Liver (tissue), 9 donors: Measurements from ENCODE around the gene ZFP36L1. TPM values are rescaled to one million over a fixed set of nuclear protein-coding genes. Genes with fewer than 3 reads are reported as not detected.

ENCODE experiments used
- DNase-seq: peaks from one replicate; pipeline ENCODE4 v3.0.0-alpha.2; 2017; ENCODE audit warnings: low spot score
- H3K27ac ChIP-seq, 2 donors: one replicate each; pipeline ENCODE4 v1.7.0; 2013; ENCODE audit warnings: inconsistent platforms in 2 of 2, low read length in 2 of 2, control low read depth in 1 of 2, low read depth in 1 of 2, mild to moderate bottlenecking in 1 of 2
- H3K27me3 ChIP-seq, 4 donors: one replicate each; pipeline versions ENCODE4 v1.6.1 to v1.7.0; 2013; ENCODE audit warnings: low read length in 3 of 4, inconsistent platforms in 1 of 4, mild to moderate bottlenecking in 1 of 4, moderate library complexity in 1 of 4; ENCODE audit not compliant: control insufficient read depth in 4 of 4, insufficient read depth in 4 of 4
- H3K36me3 ChIP-seq, 4 donors: one replicate each; pipeline versions ENCODE4 v1.6.1 to v1.7.0; 2013; ENCODE audit warnings: low read length in 3 of 4, mild to moderate bottlenecking in 3 of 4, low read depth in 1 of 4, moderate library complexity in 1 of 4; ENCODE audit not compliant: control insufficient read depth in 4 of 4, insufficient read depth in 3 of 4
- H3K4me1 ChIP-seq, 4 donors: one replicate each; pipeline versions ENCODE4 v1.6.1 to v1.7.0; 2013; ENCODE audit warnings: low read length in 3 of 4, mild to moderate bottlenecking in 3 of 4, moderate library complexity in 1 of 4; ENCODE audit not compliant: control insufficient read depth in 4 of 4, insufficient read depth in 4 of 4
- H3K4me3 ChIP-seq, 3 donors: one replicate each; pipeline versions ENCODE4 v1.6.1 to v1.7.0; 2013; ENCODE audit warnings: low read length in 3 of 3, control low read depth in 1 of 3, low read depth in 1 of 3, mild to moderate bottlenecking in 1 of 3
- H3K9ac ChIP-seq, 2 donors: one replicate each; pipeline ENCODE4 v1.7.0; 2013; ENCODE audit warnings: low read length in 2 of 2, mild to moderate bottlenecking in 2 of 2, moderate library complexity in 2 of 2, control low read depth in 1 of 2, low read depth in 1 of 2
- H3K9me3 ChIP-seq, 4 donors: one replicate each; pipeline versions ENCODE4 v1.6.1 to v1.7.0; 2013; ENCODE audit warnings: low read length in 3 of 4; ENCODE audit not compliant: control insufficient read depth in 4 of 4
- ATF3 ChIP-seq: IDR thresholded peaks from 2 replicates; pipeline ENCODE4 v1.6.1; 2016; ENCODE audit warnings: antibody characterized with exemption
- CTCF ChIP-seq: fragments of 150-350 bp; IDR thresholded peaks from 2 replicates; pipeline ENCODE4 v1.5.1; 2017; ENCODE audit warnings: improper control_type of control experiment, low read depth, low read length; ENCODE audit not compliant: missing input control
- EGR1 ChIP-seq, 2 donors: IDR thresholded peaks; 2 replicates each; pipeline ENCODE4 v1.6.1; 2016 to 2018; ENCODE audit warnings: antibody characterized with exemption in 2 of 2, low read depth in 2 of 2
- FOXA1 ChIP-seq: IDR thresholded peaks from 2 replicates; pipeline ENCODE4 v1.6.1; 2016; ENCODE audit warnings: antibody characterized with exemption
- FOXA2 ChIP-seq: IDR thresholded peaks from 2 replicates; pipeline ENCODE4 v1.6.1; 2016; ENCODE audit warnings: antibody characterized with exemption
- GABPA ChIP-seq, 2 donors: IDR thresholded peaks in 1 of 2; conservative IDR thresholded peaks in 1 of 2; 2 replicates each; pipeline ENCODE4 v1.6.1; 2016; ENCODE audit warnings: antibody characterized with exemption in 2 of 2, mild to moderate bottlenecking in 1 of 2, moderate library complexity in 1 of 2
- HNF4A ChIP-seq, 2 donors: conservative IDR thresholded peaks; 2 replicates each; pipeline ENCODE4 v1.6.1; 2016; ENCODE audit warnings: antibody characterized with exemption in 2 of 2, mild to moderate bottlenecking in 2 of 2
- HNF4G ChIP-seq: IDR thresholded peaks from 2 replicates; pipeline ENCODE4 v1.6.1; 2016; ENCODE audit warnings: antibody characterized with exemption
- JUND ChIP-seq, 2 donors: IDR thresholded peaks; 2 replicates each; pipeline ENCODE4 v1.6.1; 2016; ENCODE audit warnings: antibody characterized with exemption in 2 of 2
- MAX ChIP-seq: IDR thresholded peaks from 2 replicates; pipeline ENCODE4 v1.6.1; 2016; ENCODE audit warnings: antibody characterized with exemption
- NR2F2 ChIP-seq: IDR thresholded peaks from 2 replicates; pipeline ENCODE4 v1.6.1; 2016; ENCODE audit warnings: antibody characterized with exemption
- RAD21 ChIP-seq, 2 donors: IDR thresholded peaks; 2 replicates each; pipeline ENCODE4 v1.6.1; 2016; ENCODE audit warnings: antibody characterized with exemption in 2 of 2, mild to moderate bottlenecking in 2 of 2
- REST ChIP-seq: IDR thresholded peaks from 2 replicates; pipeline ENCODE4 v1.6.1; 2016; ENCODE audit warnings: antibody characterized with exemption, mild to moderate bottlenecking
- RXRA ChIP-seq, 2 donors: IDR thresholded peaks; 2 replicates each; pipeline ENCODE4 v1.6.1; 2017 to 2018; ENCODE audit warnings: antibody characterized with exemption in 2 of 2, mild to moderate bottlenecking in 1 of 2
- SP1 ChIP-seq: IDR thresholded peaks from 2 replicates; pipeline ENCODE4 v1.6.1; 2018; ENCODE audit warnings: antibody characterized with exemption, mild to moderate bottlenecking
- TAF1 ChIP-seq: conservative IDR thresholded peaks from 2 replicates; pipeline ENCODE4 v1.6.1; 2016; ENCODE audit warnings: antibody characterized with exemption, mild to moderate bottlenecking
- YY1 ChIP-seq: IDR thresholded peaks from 2 replicates; pipeline ENCODE4 v1.6.1; 2016; ENCODE audit warnings: antibody characterized with exemption, mild to moderate bottlenecking
- ZBTB33 ChIP-seq: IDR thresholded peaks from 2 replicates; pipeline ENCODE4 v1.6.1; 2016; ENCODE audit warnings: antibody characterized with exemption
- whole genome bisulfite sequencing: extraction: QIAGEN DNeasy Blood & Tissue Kit; methylation state at CpG from one replicate; pipeline ENCODE4 v1.1.7; 2013; 5-methylcytosine and 5-hydroxymethylcytosine counted together
- polyA plus RNA-seq, 2 donors: library from polyadenylated mRNA; stranded (reverse) in 1 of 2; unstranded in 1 of 2; fragments of 200-250 nt in 1 of 2; fragments of >200 nt in 1 of 2; fragmentation: Nextera tagmentation in 1 of 2; extraction: Ambion mirVana in 1 of 2; gene quantifications; one replicate each; pipeline versions ENCODE4 v1.2.1 to v1.2.3, GENCODE V29; 2013 to 2015
- total RNA-seq, 2 donors: library from RNA; depleted of rRNA; stranded (reverse); fragments of >200 nt; gene quantifications; one replicate each; pipeline ENCODE4 v1.2.3, GENCODE V29; 2014
- donor health status: healthy.
- donor health status: healthy.
- donor health status: healthy.
- donor health status: healthy.
- donor health status: healthy.

Gene ZFP36L1
- total and polyA plus RNA-seq, 4 donors: 25.0 to 170 (median 69.5) TPM

GRCh38 chr14:68770051-68770450 lies 22.8 kb downstream of the ZFP36L1 start:
- H3K4me1 ChIP-seq: no peaks in the 10 kb centered on the region
- TF ChIP-seq HNF4G (no peak), RXRA (IDR thresholded peaks at IDR 0.05) (no peak), EGR1 (IDR thresholded peaks at IDR 0.05; ENCODE audit: low read depth in 2 of 2) (no peak), REST (no peak), ZBTB33 (no peak), NR2F2 (no peak), ATF3 (no peak), FOXA1 (no peak), RAD21 (IDR thresholded peaks at IDR 0.05) (no peak), JUND (IDR thresholded peaks at IDR 0.05) (no peak), HNF4A (conservative IDR thresholded peaks at IDR 0.05) (no peak), GABPA (IDR thresholded peaks at IDR 0.05 in 1 of 2, conservative IDR thresholded peaks at IDR 0.05 in 1 of 2) (no peak), CTCF (no peak), TAF1 (no peak), MAX (no peak), FOXA2 (no peak), YY1 (no peak), SP1 (no peak)
- no peak overlapping the region for H3K27ac ChIP-seq
- H3K9me3 ChIP-seq: no peaks in the 10 kb centered on the region
- no peak overlapping the region for H3K9ac ChIP-seq
- no peaks in the 10 kb centered on the region for H3K27me3 ChIP-seq
- H3K36me3 ChIP-seq: no peaks in the 10 kb centered on the region
- WGBS: 97% methylated on average over 9 of the region's 9 CpGs
- H3K4me3 ChIP-seq: no peak overlapping the region
- DNase-seq: no peak
